OCI-M2 (cell line): ENCODE measurements around the gene MIF.

Source experiments
- DNase-seq: peaks from one replicate; lab custom pipeline; 2025; ENCODE audit not compliant: unreplicated experiment; lab: John Stamatoyannopoulos, UW

Gene MIF

DNA sequence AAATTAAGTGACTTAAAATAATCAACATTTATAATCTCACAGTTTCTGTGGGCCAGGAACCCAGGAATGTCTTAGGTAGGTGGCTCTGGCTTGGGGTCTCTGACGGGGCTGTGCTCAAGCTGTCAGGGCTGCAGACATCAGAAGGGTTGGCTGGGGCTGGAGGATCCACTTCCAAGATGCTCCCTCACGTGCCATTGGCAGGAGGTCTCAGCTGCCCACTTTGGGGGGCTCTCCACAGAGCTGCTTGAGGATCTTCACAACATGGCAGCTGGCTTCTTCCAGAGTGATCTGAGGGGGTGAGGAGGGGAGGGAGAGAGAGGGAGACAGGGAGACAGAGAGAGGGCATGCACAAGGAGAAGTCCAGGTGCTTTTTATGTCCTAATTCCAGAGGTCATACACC lies 18.4 kb upstream of the MIF start:
- no peak for DNase-seq

DNA sequence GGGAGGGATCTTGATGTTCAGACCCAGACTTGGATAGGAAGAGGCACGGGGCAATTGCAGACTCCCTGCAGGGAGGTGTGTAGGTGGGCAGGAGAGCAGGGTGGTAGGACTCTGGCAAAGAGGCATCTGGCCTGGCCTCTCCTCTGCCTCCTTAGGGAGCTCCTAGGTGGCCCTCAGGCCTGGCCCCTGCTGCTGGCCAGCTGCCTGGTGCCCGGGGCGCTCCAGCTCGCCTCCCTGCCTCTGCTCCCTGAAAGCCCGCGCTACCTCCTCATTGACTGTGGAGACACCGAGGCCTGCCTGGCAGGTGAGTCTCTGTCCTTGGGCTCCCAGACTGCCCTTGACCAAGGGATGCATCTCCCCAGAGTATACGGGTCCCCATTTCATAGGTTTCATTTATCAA lies 16.6 kb upstream of the MIF start:
- DNase-seq: no peak

DNA sequence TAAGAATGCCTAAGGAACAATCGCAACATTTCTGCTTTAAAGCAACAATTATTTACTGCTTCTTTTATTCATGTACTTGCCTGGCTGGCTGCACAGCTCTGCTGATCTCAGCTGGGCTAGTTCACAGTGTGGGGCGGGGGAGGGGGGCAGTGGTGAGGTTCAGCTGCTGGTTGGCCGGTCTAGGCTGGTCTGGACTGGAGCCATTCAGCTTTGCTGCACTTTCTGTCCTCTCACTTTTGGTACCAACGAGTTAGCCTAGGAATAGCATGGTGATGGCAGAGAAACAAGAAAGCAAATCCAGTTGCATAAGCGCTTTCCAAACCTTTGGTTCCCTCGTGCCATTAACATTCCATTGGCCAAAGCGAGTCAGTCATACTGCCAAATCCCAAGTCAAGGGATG lies 16.0 kb upstream of the MIF start:
- DNase-seq: no peak

GRCh38 chr22:23882370-23882769 lies 11.8 kb upstream of the MIF start:
- DNase-seq: no peak

GRCh38 chr22:23883658-23884057 lies 10.5 kb upstream of the MIF start:
- DNase-seq: no peak

DNA sequence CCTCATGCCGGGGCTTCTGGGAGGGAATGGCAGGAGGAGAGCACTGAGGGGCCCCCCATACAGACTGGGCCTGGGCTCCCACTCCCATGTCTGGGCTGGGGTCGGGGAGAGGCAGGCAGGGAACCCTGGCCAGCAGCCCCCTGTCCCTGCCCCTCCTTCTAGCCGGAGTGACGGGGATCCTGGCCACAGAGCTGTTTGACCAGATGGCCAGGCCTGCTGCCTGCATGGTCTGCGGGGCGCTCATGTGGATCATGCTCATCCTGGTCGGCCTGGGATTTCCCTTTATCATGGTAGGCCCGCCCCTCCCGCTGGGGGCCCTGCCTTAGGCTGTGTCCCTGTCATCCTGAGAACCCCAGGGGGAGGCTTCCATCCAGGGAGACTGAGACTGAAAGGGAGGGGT lies 10.0 kb upstream of the MIF start:
- DNase-seq: no peak

DNA sequence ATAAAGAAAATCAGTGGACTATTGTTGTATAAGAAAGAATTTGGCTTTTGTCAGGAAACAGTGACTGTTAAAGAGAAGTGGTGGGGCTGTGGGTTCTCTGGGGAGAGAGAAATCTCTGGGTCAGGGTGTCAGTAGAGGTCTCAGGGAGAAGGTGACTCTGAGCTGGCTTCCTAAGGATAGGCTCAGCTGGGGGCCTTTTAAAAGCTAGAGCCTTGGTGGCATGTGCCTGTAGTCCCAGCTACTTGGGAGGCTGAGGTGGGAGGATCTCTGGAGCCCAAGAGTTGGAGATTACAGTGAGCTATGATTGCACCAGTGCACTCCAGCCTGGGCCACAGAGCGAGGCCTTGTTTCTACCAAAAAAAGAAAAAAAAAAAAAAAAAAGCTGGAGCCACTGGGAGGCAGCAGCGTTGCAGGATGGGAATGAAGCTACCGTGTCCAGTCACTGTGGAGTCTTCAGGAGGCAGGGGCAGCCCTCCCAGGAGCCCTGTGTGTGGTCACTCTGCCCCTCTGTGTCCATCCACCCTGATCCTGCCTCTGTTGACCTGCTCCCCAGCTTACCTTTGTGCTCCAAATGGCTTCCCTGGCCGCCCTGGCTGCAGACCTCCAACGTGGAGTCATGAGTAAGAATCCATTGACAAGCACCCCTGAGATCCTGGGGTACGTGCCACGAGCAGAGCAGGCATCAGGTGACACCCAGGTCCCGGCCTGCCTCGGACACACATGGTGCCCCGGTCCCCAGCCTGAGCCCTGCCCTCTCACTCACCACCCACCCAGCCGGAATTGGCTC lies 5.4 kb upstream of the MIF start:
- DNase-seq: no peak

DNA sequence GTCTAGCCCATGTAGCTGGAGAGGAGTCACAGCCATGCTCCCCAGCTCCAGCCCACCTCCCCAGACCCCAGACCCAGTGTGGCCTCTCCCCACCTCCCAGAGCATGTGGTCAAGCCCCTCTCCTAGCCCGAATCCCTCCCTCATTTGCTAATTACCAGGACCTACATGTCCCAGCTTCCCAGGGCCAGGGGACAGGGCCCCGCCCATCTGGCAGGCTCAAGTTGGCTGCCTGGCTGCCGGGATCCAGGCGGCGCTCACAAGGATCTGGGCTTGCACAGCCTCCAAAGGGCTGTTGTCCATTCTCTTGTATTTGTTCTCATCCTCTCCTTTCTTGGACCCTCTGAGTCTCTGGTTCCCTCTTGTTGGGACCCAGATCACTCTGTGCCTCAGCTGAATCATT lies 4.6 kb upstream of the MIF start:
- DNase-seq: no peak

DNA sequence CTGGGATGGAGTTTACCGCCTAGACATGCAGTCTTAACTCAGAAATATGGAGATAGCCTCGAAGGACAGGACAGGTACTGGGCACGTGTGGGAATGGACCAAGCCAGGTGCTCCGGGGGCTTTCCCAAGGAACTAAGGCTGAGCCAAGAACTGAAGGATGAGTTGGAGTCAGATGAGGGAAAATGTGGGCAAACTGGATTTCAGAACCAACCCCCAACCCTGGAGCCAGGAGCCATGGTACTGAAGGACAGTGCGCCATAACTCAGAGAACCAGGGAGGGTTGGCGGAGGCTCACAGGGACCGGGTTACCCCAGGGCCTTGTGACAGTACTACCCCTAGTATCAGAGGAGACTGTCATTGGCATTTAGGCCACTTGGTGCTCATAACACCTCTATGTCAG lies 2.5 kb upstream of the MIF start:
- DNase-seq: no peak

- no peak for DNase-seq
Measured at GRCh38 chr22:23892130-23892529, 2.1 kb upstream of the MIF start.

DNA sequence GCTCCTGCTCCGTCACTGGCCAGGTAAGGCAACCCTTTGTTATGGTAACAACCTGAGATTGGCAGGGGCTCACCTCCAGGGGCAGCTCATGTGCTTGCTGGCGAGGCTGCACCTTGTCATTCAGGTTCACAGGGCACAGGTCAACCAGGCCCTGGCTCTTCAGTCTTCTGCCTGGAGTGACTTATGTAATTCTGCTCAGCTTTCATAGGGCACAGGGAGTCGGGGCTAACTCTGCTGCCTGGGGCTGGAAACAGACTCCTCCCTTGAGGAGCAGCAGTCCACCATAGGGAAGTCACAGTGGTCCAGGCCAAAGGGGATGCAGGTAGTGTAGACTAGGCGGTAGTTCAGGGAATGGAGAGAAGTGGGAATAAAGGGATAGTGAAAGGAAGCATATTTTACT lies 1.5 kb upstream of the MIF start:
- DNase-seq: no peak

- DNase-seq: no peak
Measured at GRCh38 chr22:23893121-23893944, 850 bp upstream of the MIF start.

DNA sequence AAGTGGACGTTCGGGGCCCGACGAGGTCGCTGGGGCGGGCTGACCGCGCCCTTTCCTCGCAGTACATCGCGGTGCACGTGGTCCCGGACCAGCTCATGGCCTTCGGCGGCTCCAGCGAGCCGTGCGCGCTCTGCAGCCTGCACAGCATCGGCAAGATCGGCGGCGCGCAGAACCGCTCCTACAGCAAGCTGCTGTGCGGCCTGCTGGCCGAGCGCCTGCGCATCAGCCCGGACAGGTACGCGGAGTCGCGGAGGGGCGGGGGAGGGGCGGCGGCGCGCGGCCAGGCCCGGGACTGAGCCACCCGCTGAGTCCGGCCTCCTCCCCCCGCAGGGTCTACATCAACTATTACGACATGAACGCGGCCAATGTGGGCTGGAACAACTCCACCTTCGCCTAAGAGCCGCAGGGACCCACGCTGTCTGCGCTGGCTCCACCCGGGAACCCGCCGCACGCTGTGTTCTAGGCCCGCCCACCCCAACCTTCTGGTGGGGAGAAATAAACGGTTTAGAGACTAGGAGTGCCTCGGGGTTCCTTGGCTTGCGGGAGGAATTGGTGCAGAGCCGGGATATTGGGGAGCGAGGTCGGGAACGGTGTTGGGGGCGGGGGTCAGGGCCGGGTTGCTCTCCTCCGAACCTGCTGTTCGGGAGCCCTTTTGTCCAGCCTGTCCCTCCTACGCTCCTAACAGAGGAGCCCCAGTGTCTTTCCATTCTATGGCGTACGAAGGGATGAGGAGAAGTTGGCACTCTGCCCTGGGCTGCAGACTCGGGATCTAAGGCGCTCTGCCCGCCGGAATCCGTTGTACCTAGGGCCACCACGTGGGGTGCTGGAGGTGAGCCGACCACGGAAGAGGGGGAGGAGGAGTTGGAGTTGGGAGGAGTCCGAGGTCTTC lies 771 bp downstream of the MIF start:
- DNase-seq: no peak

DNA sequence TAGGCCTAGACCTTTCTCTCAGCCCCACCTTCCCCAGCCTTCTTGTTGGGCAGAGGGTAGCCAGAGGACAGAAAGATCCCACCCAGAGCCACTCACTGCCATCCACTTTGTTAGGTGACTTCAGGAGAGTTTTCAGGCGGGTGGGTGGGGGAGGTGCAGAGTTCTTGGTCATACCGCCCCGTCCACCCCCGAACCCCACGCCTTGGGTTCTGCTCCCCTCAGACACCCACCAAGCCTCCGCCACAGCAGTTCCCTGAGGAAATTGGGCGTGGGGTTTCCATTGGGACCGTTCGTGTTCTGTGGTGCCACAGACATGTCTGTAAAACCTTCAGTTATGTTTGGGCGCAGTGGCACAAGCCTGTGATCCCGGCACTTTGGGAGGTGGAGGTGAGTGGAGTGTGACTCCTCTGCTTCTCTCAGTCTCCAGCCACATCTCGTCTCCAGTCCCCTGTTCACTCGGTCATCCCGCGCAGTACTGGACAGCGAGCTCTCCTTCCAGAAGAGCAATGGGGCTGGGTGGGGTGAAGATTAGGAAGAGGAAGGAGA lies 1.5 kb downstream of the MIF start:
- no peak for DNase-seq

DNA sequence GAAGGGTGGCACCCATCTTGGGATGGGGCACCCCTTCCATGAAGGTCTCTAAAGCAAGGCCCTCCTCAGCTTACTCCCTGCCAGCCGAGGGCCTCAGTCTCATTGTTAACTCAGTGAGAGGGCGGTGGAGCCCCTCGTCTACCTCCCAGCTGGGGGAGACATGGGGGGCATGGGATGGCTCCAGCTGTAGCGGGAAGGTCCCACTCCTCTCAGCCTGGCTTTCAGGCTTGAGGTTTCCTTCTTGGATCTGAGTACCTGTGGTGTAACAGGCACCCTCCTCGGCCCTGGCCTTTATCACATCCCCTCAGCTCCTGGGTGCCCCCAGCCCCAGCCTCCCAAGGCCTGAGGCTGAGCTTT lies 2.0 kb downstream of the MIF start:
- no peak for DNase-seq

DNA sequence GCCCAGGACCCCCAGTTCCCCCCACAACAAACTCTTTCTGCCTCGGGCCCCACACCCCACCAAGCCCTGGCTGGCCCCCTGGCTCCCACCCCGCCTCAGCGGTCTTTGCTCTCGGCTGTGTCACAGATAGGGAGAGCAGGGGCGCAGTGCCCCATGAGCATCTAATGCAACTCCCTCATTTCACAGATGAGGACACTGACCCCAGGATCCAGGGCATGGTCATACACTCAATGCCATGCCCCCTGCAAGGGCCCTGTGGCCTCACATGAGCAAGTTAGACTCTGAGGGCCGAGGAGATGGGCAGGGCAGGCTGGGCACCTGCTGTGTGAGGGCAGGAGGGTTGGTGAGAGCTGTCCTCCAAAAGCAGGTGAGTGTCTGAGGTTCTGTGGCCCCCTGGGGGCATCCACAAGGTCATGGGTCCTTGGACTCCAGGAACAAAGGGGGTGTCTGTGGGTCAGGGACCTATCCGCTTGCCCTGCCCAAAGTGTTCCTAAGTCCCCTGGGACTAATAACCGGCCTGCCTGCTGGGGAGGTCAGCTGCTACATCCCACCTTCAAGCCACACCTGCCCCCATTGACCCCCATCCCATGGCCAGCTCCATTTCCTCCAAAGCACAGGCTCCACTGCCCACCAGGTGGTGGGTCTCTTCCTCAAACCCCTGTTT lies 2.5 kb downstream of the MIF start:
- no peak for DNase-seq

GRCh38 chr22:23897320-23897719 lies 3.1 kb downstream of the MIF start:
- no peak for DNase-seq

- no peak for DNase-seq
Measured at GRCh38 chr22:23898006-23898974, 4.1 kb downstream of the MIF start.

DNA sequence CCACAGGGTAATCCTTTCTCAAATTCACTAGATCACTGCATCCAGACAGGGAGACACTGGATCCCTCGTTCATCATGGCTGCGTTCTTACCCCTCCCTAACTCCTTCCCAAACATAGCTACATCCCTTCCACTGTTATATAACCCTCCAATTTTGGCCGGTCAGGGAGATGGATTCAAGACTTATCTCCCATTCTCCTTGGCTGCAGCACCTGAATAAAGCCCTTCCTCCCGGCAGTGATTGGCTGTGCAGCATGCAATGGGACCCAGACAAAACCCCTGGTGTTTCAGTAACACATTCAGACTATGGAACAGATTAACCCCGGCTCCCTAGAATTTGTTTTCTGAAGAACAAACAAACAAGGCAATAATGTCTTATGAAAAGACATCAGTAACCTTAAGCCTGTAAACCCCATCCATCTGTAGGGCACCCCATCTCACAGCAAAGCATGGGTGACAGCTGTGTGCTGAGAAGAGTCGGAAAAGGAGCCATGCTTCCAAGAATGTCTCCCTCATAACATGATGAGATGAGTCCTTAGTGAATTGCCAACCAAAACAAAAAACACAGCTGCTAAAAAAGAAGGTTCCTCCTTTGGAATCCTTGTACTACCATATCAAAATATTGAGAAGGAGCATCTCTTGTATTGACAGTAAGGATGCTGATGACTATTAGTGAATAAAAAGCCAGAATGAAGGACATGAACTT lies 5.0 kb downstream of the MIF start:
- no peak for DNase-seq
